MM.1S (cell line): ENCODE results near the gene ETV6.

Source experiments
- DNase-seq: peaks from one replicate; pipeline ENCODE4 v3.0.0-alpha.2; 2015
- H2AFZ ChIP-seq: fragments of 300-600 bp; sonication (generic); 2 replicates; pipeline ENCODE4 v1.6.0; 2016; ENCODE audit warnings: antibody characterized with exemption, low read length
- H3F3A ChIP-seq: fragments of 300-600 bp; sonication (generic); 2 replicates; pipeline ENCODE4 v1.6.1; 2016; ENCODE audit warnings: mild to moderate bottlenecking, antibody characterized with exemption, low read length, moderate library complexity, mixed read lengths; ENCODE audit not compliant: insufficient read depth
- H3K27ac ChIP-seq: fragments of 300-600 bp; sonication (generic); 2 replicates; pipeline ENCODE4 v1.5.1; 2016; ENCODE audit warnings: mild to moderate bottlenecking, low read length
- H3K27me3 ChIP-seq: fragments of 300-600 bp; sonication (generic); replicated peaks from 2 replicates; pipeline ENCODE4 v1.6.0; 2016; ENCODE audit warnings: low read length; ENCODE audit not compliant: insufficient read depth
- H3K36me3 ChIP-seq: fragments of 300-600 bp; sonication (generic); replicated peaks from 2 replicates; pipeline ENCODE4 v1.6.1; 2016; ENCODE audit warnings: mild to moderate bottlenecking, low read length, mixed read lengths; ENCODE audit not compliant: insufficient read depth
- H3K4me1 ChIP-seq: fragments of 300-600 bp; sonication (generic); 2 replicates; pipeline ENCODE4 v1.6.1; 2016; ENCODE audit warnings: low read length, mixed read lengths
- H3K4me2 ChIP-seq: fragments of 300-600 bp; sonication (generic); 2 replicates; pipeline ENCODE4 v1.6.0; 2016; ENCODE audit warnings: low read depth, low read length
- H3K4me3 ChIP-seq: fragments of 300-600 bp; sonication (generic); 2 replicates; pipeline ENCODE4 v1.5.1; 2016; ENCODE audit warnings: low read length, mixed read lengths
- H3K79me2 ChIP-seq: fragments of 300-600 bp; sonication (generic); 2 replicates; pipeline ENCODE4 v1.6.1; 2016; ENCODE audit warnings: mixed run types, low read length, mixed read lengths
- H3K9ac ChIP-seq: fragments of 300-600 bp; sonication (generic); 2 replicates; pipeline ENCODE4 v1.6.1; 2016; ENCODE audit warnings: low read length, mixed read lengths
- H3K9me2 ChIP-seq: fragments of 300-600 bp; sonication (generic); replicated peaks from 2 replicates; pipeline ENCODE4 v1.6.1; 2016; ENCODE audit warnings: mild to moderate bottlenecking, low read length, mixed read lengths; ENCODE audit not compliant: insufficient read depth
- H3K9me3 ChIP-seq: fragments of 300-600 bp; sonication (generic); replicated peaks from 2 replicates; pipeline ENCODE4 v1.6.1; 2016; ENCODE audit warnings: mild to moderate bottlenecking, low read length, mixed read lengths; ENCODE audit not compliant: insufficient read depth
- H4K20me1 ChIP-seq: fragments of 300-600 bp; sonication (generic); 2 replicates; pipeline ENCODE4 v1.6.1; 2016; ENCODE audit warnings: mild to moderate bottlenecking, low read length, moderate library complexity, mixed read lengths; ENCODE audit not compliant: insufficient read depth
- CTCF ChIP-seq: fragments of 300-600 bp; sonication (generic); IDR thresholded peaks from 2 replicates; pipeline ENCODE4 v1.5.1; 2016; ENCODE audit warnings: antibody characterized with exemption, low read length, mixed read lengths
- EZH2 ChIP-seq: fragments of 300-600 bp; sonication (generic); optimal IDR thresholded peaks from 2 replicates; pipeline ENCODE3; 2017; ENCODE audit warnings: low read depth, mild to moderate bottlenecking, antibody characterized with exemption, low read length, mixed read lengths
- EZH2phosphoT487 ChIP-seq: fragments of 300-600 bp; sonication (generic); IDR thresholded peaks from 2 replicates; pipeline ENCODE4 v1.6.1; 2018; ENCODE audit warnings: antibody characterized with exemption, low read length

ETV6 gene

DNA sequence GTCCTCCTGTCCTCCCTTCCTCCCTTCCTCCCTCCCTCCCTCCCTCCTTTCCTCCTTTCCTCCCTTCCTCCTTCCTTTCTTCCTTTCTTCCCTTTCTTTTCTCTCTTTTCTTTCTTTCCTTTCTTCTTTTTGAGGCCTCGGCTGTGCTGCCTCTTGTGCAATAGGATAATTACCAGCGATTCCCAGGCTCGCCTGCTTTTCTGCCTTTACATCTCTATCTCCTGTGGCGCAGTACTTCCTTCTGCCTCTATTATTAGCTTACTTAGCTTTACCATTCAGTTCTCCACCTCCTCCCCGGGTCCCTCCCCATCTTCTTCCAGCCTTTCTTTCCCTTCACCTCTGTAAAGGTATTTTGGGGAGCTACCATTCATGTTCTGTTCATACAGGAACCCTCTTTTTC lies 19.9 kb downstream of the ETV6 start:
- TF ChIP-seq EZH2 = no peak
- no peak for TF ChIP-seq EZH2phosphoT487
- TF ChIP-seq CTCF = no peak
- H3K36me3 ChIP-seq = no peaks in the 10 kb centered on the region
- H3K27me3 ChIP-seq = no peaks in the 10 kb centered on the region
- H3K9me2 ChIP-seq = no peaks in the 10 kb centered on the region
- peaks cover 72% of the 10 kb centered on the region for H3K79me2 ChIP-seq
- H3K27ac ChIP-seq = no peak overlapping the region
- no peaks in the 10 kb centered on the region for H3K4me1 ChIP-seq
- H3K4me3 ChIP-seq = no peak overlapping the region
- DNase-seq = no peak
- H3K9me3 ChIP-seq = no peaks in the 10 kb centered on the region
- no peak overlapping the region for H3K4me2 ChIP-seq
- H3K9ac ChIP-seq = no peak overlapping the region
- H3F3A ChIP-seq = no peaks in the 10 kb centered on the region
- H4K20me1 ChIP-seq = no peaks in the 10 kb centered on the region
- H2AFZ ChIP-seq = no peak overlapping the region

- no peaks in the 10 kb centered on the region for H3F3A ChIP-seq
- no peak overlapping the region for H3K4me2 ChIP-seq
- no peak for DNase-seq
- H3K9me3 ChIP-seq = no peaks in the 10 kb centered on the region
- H3K9me2 ChIP-seq = no peaks in the 10 kb centered on the region
- TF ChIP-seq EZH2 (no peak), EZH2phosphoT487 (no peak), CTCF (no peak)
- no peak overlapping the region for H3K27ac ChIP-seq
- H3K79me2 ChIP-seq = peaks cover 68% of the 10 kb centered on the region
- 0 out of 2 replicates have a peak, but pooled peaks cover 5% of the 10 kb centered on the region for H3K4me1 ChIP-seq
- H2AFZ ChIP-seq = no peak overlapping the region
- no peaks in the 10 kb centered on the region for H4K20me1 ChIP-seq
- H3K4me3 ChIP-seq = no peak overlapping the region
- no peak overlapping the region for H3K9ac ChIP-seq
- no peaks in the 10 kb centered on the region for H3K36me3 ChIP-seq
- H3K27me3 ChIP-seq = no peaks in the 10 kb centered on the region
These were observed 23.1 kb downstream of the ETV6 start for GRCh38 chr12:11672256-11673191.

- Histone ChIP-seq H3K9ac (no peak overlapping the region), H3K79me2 (peaks cover 66% of the 10 kb centered on the region), H3K9me3 (no peaks in the 10 kb centered on the region), H2AFZ (no peak overlapping the region), H3K4me3 (no peak overlapping the region), H3K4me2 (no peak overlapping the region), H3K27ac (no peak overlapping the region), H3K36me3 (no peaks in the 10 kb centered on the region), H3F3A (no peaks in the 10 kb centered on the region), H4K20me1 (no peaks in the 10 kb centered on the region), H3K27me3 (no peaks in the 10 kb centered on the region), H3K4me1 (0 out of 2 replicates have a peak, but pooled peaks cover 5% of the 10 kb centered on the region), H3K9me2 (no peaks in the 10 kb centered on the region)
- DNase-seq = no peak
- TF ChIP-seq CTCF = no peak
- no peak for TF ChIP-seq EZH2
- no peak for TF ChIP-seq EZH2phosphoT487
These were observed 24.4 kb downstream of the ETV6 start for GRCh38 chr12:11673666-11674461.
